ENCODE results near the gene AZIN2.

- no peak for TF ChIP-seq FOXS1 (CRISPR knock-in tag; IDR thresholded peaks at IDR 0.05)
- no peak for TF ChIP-seq POLR2A (IDR thresholded peaks at IDR 0.05; ENCODE audit: low read length)
- no peak for TF ChIP-seq MAZ (IDR thresholded peaks at IDR 0.05; ENCODE audit: borderline replicate concordance, low read depth, low read length)
Observed at GRCh38 chr1:33161061-33161681, 80.2 kb downstream of the AZIN2 start.
